ENCODE data around the gene TFDP1. TPM values are rescaled to one million over a fixed set of nuclear protein-coding genes. Genes with fewer than 3 reads are reported as not detected.
"Not testable (repeated sequence)": the region's sequence is repeated elsewhere in the genome, so short reads cannot be mapped to it uniquely, and the experiment has no call there.

TFDP1 gene
- total and polyA plus RNA-seq, 2 donors (not counting 1 experiment from before 2014, with no cell fraction given): 44.8 to 115 TPM

DNA sequence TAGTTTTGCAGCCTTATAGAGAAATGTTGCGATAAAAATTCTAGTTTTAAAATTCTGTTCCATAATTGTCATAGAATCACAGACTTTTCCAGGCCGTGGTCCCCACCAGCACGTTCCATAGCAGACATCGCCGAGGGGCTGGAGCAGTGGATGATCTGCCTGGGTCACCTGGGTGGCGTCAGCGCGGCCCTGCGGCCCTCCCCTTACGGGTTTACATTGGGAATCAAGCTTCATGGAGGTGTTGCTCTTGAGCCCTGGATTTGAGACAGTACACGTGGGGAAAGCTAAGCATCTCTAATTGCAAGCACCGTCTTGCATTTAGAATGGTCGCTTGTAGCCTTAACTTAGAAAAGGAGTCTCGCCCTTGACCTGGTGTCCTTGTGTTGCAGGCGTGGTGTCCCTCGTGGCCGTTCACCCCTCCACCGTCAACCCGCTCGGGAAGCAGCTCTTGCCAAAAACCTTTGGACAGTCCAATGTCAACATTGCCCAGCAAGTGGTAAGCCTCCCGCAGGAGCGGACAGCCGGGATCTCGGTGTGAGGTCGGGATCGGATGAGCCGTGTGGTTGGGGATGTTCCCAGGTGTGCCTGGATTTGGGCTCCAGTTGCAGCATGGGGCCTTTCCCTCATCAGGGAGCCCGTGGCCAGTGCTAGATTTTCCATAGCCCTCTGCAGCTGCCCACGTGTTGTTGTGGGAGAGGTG lies 38.4 kb downstream of the TFDP1 start:
- DNase-seq (ENCODE audit: low read depth in 2 of 2): no peak
- Histone ChIP-seq H3K9ac (ENCODE audit: insufficient read depth, low read length) (no peak overlapping the region), H3K36me3 (ENCODE audit: control insufficient read depth, insufficient read depth, low read length) (peaks cover 3% of the 10 kb centered on the region), H3K27ac (ENCODE audit: insufficient read depth, low read length) (no peak overlapping the region), H3K4me2 (ENCODE audit: extremely low read depth, insufficient read depth, low read length) (no peak overlapping the region), H2AFZ (ENCODE audit: low read length) (no peak overlapping the region), H3K27me3 (ENCODE audit: control insufficient read depth, insufficient read depth, low read length) (no peaks in the 10 kb centered on the region), H4K20me1 (ENCODE audit: control insufficient read depth, extremely low read depth, insufficient read depth, low read length) (peaks cover 1% of the 10 kb centered on the region), H3K4me1 (ENCODE audit: control insufficient read depth, extremely low read depth, insufficient read depth, low read length) (peaks cover 2% of the 10 kb centered on the region), H3K79me2 (ENCODE audit: control insufficient read depth, insufficient read depth, low read length) (peaks cover 24% of the 10 kb centered on the region), H3K4me3 (replicated peaks in 1 of 4; ENCODE audit: control extremely low read depth in 1 of 4, insufficient read depth in 1 of 4, low read depth in 3 of 4, low read length in 4 of 4) (no peak overlapping the region), H3K9me3 (ENCODE audit: control insufficient read depth, insufficient read depth, low read depth, low read length) (no peaks in the 10 kb centered on the region)
- TF ChIP-seq, protein P1, sequence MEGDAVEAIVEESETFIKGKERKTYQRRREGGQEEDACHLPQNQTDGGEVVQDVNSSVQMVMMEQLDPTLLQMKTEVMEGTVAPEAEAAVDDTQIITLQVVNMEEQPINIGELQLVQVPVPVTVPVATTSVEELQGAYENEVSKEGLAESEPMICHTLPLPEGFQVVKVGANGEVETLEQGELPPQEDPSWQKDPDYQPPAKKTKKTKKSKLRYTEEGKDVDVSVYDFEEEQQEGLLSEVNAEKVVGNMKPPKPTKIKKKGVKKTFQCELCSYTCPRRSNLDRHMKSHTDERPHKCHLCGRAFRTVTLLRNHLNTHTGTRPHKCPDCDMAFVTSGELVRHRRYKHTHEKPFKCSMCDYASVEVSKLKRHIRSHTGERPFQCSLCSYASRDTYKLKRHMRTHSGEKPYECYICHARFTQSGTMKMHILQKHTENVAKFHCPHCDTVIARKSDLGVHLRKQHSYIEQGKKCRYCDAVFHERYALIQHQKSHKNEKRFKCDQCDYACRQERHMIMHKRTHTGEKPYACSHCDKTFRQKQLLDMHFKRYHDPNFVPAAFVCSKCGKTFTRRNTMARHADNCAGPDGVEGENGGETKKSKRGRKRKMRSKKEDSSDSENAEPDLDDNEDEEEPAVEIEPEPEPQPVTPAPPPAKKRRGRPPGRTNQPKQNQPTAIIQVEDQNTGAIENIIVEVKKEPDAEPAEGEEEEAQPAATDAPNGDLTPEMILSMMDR (conservative IDR thresholded peaks at IDR 0.05 in 1 of 2, IDR thresholded peaks at IDR 0.05 in 1 of 2; ENCODE audit: low read depth in 1 of 2, low read length in 2 of 2): no peak
- TF ChIP-seq EZH2 (IDR thresholded peaks at IDR 0.05; ENCODE audit: low read length, missing control alignments): no peak

- H3K9me3 ChIP-seq (ENCODE audit: control insufficient read depth, insufficient read depth, low read depth, low read length): no peaks in the 10 kb centered on the region
- TF ChIP-seq, protein P1 (conservative IDR thresholded peaks at IDR 0.05 in 1 of 2, IDR thresholded peaks at IDR 0.05 in 1 of 2; ENCODE audit: low read depth in 1 of 2, low read length in 2 of 2): no peak
- TF ChIP-seq EZH2 (IDR thresholded peaks at IDR 0.05; ENCODE audit: low read length, missing control alignments): no peak
- peaks cover 24% of the 10 kb centered on the region for H3K79me2 ChIP-seq (ENCODE audit: control insufficient read depth, insufficient read depth, low read length)
- H3K27me3 ChIP-seq (ENCODE audit: control insufficient read depth, insufficient read depth, low read length): no peaks in the 10 kb centered on the region
- H3K4me1 ChIP-seq (ENCODE audit: control insufficient read depth, extremely low read depth, insufficient read depth, low read length): peaks cover 2% of the 10 kb centered on the region
- H4K20me1 ChIP-seq (ENCODE audit: control insufficient read depth, extremely low read depth, insufficient read depth, low read length): peaks cover 1% of the 10 kb centered on the region
- H3K9ac ChIP-seq (ENCODE audit: insufficient read depth, low read length): no peak overlapping the region
- no peak overlapping the region for H3K4me2 ChIP-seq (ENCODE audit: extremely low read depth, insufficient read depth, low read length)
- no peak overlapping the region for H2AFZ ChIP-seq (ENCODE audit: low read length)
- no peak overlapping the region for H3K27ac ChIP-seq (ENCODE audit: insufficient read depth, low read length)
- no peak overlapping the region for H3K4me3 ChIP-seq (replicated peaks in 1 of 4; ENCODE audit: control extremely low read depth in 1 of 4, insufficient read depth in 1 of 4, low read depth in 3 of 4, low read length in 4 of 4)
- no peak for DNase-seq (ENCODE audit: low read depth in 2 of 2)
- H3K36me3 ChIP-seq (ENCODE audit: control insufficient read depth, insufficient read depth, low read length): peaks cover 3% of the 10 kb centered on the region
These were observed 39.1 kb downstream of the TFDP1 start for GRCh38 chr13:113623491-113624234.

DNA sequence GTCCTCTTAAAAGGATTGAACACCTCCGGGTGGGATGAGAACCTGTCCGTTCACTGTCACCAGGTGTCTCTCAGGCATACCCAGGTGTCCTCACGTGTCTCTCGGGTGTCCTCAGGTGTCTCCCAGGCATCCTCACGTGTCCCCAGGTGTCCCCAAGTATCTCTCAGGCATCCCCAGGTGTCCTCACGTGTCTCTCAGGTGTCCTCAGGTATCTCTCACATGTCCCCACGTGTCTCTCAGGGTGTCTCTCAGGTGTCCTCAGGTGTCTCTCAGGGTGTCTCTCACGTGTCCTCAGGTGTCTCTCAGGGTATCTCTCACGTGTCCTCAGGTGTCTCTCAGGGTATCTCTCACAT lies 39.7 kb downstream of the TFDP1 start:
- peak in 1 of 2 donors; percentile 4 for DNase-seq (ENCODE audit: low read depth in 2 of 2)
- H3K79me2 ChIP-seq (ENCODE audit: control insufficient read depth, insufficient read depth, low read length): peaks cover 29% of the 10 kb centered on the region
- TF ChIP-seq EZH2 (IDR thresholded peaks at IDR 0.05; ENCODE audit: low read length, missing control alignments): no peak
- TF ChIP-seq, protein P1 (conservative IDR thresholded peaks at IDR 0.05 in 1 of 2, IDR thresholded peaks at IDR 0.05 in 1 of 2; ENCODE audit: low read depth in 1 of 2, low read length in 2 of 2): no peak

DNA sequence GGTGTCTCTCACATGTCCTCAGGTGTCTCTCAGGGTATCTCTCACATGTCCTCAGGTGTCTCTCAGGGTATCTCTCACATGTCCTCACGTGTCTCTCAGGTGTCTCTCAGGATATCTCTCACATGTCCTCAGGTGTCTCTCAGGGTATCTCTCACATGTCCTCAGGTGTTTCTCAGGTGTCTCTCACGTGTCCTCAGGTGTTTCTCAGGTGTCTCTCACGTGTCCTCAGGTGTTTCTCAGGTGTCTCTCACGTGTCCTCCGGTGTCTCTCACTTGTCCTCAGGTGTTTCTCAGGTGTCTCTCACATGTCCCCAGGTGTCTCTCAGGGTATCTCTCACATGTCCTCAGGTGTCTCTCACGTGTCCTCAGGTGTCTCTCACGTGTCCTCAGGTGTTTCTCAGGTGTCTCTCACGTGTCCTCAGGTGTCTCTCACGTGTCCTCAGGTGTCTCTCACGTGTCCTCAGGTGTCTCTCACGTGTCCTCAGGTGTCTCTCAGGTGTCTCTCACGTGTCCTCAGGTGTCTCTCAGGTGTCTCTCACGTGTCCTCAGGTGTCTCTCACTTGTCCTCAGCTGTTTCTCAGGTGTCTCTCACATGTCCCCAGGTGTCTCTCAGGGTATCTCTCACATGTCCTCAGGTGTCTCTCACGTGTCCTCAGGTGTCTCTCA lies 40.2 kb downstream of the TFDP1 start:
- DNase-seq (ENCODE audit: low read depth in 2 of 2); H3K4me1 ChIP-seq (ENCODE audit: control insufficient read depth, extremely low read depth, insufficient read depth, low read length); H4K20me1 ChIP-seq (ENCODE audit: control insufficient read depth, extremely low read depth, insufficient read depth, low read length); H3K27me3 ChIP-seq (ENCODE audit: control insufficient read depth, insufficient read depth, low read length); H3K9me3 ChIP-seq (ENCODE audit: control insufficient read depth, insufficient read depth, low read depth, low read length); H3K4me3 ChIP-seq (replicated peaks in 1 of 4; ENCODE audit: control extremely low read depth in 1 of 4, insufficient read depth in 1 of 4, low read depth in 3 of 4, low read length in 4 of 4); H3K4me2 ChIP-seq (ENCODE audit: extremely low read depth, insufficient read depth, low read length); H3K36me3 ChIP-seq (ENCODE audit: control insufficient read depth, insufficient read depth, low read length); H3K27ac ChIP-seq (ENCODE audit: insufficient read depth, low read length); H2AFZ ChIP-seq (ENCODE audit: low read length); H3K9ac ChIP-seq (ENCODE audit: insufficient read depth, low read length): not testable (repeated sequence)
- H3K79me2 ChIP-seq (ENCODE audit: control insufficient read depth, insufficient read depth, low read length): peaks cover 31% of the 10 kb centered on the region

More for the DNA sequence above, 39.7 kb downstream of the TFDP1 start:
- H2AFZ ChIP-seq (ENCODE audit: low read length): no peak overlapping the region
- H3K27me3 ChIP-seq (ENCODE audit: control insufficient read depth, insufficient read depth, low read length): no peaks in the 10 kb centered on the region
- H3K4me2 ChIP-seq (ENCODE audit: extremely low read depth, insufficient read depth, low read length): no peak overlapping the region
- no peaks in the 10 kb centered on the region for H3K9me3 ChIP-seq (ENCODE audit: control insufficient read depth, insufficient read depth, low read depth, low read length)
- peaks cover 1% of the 10 kb centered on the region for H4K20me1 ChIP-seq (ENCODE audit: control insufficient read depth, extremely low read depth, insufficient read depth, low read length)
- peaks cover 3% of the 10 kb centered on the region for H3K36me3 ChIP-seq (ENCODE audit: control insufficient read depth, insufficient read depth, low read length)
- H3K9ac ChIP-seq (ENCODE audit: insufficient read depth, low read length): no peak overlapping the region
- H3K4me1 ChIP-seq (ENCODE audit: control insufficient read depth, extremely low read depth, insufficient read depth, low read length): peaks cover 2% of the 10 kb centered on the region
- H3K27ac ChIP-seq (ENCODE audit: insufficient read depth, low read length): no peak overlapping the region
- no peak overlapping the region for H3K4me3 ChIP-seq (replicated peaks in 1 of 4; ENCODE audit: control extremely low read depth in 1 of 4, insufficient read depth in 1 of 4, low read depth in 3 of 4, low read length in 4 of 4)

Measured in fibroblast of lung (primary cell).